KBM-7 (cell line): Measurements from ENCODE around the gene ETS2.
A peak's percentile ranks its signal among the peaks of the same experiment; 100 is the strongest.

Experiments
- DNase-seq: peaks from one replicate; pipeline ENCODE4 v3.0.0-alpha.2; 2015
- in situ Hi-C: fragments of 300-500 bp; cut with MboI; formaldehyde crosslinking; loops from 2 replicates; pipeline ENCODE4 v1.14.3; 2020; ENCODE audit warnings: low sequenced_read_pairs, low pct_unique_long_range_greater_than_20kb, mixed read lengths

ETS2 gene

DNA sequence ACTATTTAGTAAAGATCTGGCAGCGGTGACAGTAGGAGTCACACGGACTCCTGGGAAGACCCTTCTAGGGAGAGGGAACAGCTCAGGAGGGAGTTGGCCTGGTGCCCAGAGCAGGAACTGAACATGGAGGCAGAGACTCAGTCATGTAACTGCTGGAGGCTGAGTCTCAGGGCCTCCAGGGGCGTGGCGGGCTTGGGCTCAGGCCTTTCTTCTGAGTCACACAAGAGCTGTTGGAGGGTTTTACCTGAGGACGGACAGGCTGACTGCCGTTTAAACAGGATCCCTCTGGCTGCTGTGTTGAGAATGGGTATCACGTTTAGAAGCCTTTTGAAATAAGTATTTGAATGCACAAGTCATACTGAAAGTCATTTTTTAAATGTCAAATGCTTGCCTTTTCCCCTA is 7.2 kb upstream of the ETS2 start:
- DNase-seq, result no peak
- in situ Hi-C loops, result no loop called here

DNA sequence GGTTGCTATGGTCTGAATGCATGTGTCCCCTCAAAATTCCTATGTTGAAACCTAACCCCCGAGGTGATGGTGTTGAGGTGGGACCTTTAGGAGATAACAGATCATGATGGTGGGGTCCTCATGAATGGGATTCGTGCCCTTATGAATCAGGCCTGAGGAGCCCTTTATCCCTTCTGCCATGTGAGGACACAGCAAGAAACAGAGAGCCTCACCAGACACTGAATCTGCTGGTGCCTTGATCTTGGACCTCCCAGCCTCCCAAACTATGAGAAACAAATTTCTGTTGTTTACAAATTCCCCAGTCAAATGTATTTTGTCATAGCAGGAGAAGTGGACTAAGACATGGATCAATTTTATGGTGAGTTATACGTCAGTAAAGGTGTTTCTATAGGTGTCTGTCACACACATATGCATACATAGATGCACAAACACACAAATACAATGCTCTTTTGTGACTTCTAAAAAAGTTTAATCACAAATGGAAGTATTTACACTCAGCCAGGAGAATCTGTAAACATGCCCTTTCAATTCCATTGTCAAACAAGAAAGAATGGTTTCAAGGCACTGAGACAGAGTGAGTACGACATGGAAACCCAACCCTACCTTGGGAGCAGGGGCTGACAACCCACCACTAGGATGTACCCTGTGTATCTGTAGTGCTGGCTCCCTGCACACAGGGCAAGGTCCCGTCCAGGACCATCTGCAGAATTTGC is 5.5 kb upstream of the ETS2 start:
- in situ Hi-C loops, result no loop called here
- DNase-seq, result no peak

DNA sequence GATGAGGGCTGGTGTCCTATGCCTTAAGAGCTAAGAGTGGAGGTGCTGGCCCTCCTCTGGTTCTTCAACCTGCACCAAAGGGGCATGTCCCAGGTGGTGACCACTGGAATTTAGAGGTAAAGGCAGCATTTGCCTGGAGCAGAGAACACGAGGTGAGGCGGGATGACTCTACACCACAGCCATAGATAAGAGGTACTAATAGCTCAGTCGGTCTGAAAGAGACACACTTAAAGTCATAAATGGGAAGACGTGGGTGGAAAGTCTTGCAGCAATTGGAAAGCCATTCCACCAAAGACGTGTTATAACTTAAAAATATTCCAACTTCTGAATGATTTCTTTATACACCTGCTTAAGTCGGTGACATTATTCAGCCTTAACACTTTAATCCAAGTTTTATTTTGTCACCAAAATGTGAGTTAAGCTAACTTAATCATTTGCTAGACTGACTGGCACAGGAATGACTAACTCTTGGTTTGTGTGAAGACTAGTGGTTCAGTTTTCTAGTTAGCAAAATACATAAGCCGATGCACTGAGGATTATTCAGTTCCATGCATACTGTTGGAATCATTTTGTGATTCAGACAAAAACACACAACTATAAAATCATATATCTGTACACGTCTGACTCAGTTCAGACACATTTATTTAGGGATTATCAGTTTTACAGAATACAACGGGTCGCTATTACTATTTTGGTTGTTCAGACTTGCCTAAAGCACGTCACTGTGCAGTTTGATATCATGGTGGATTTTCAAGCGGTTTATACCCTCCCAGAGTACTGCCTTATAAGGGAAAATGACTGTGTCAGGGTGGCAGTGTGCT is 4.6 kb upstream of the ETS2 start:
- no peak for DNase-seq
- in situ Hi-C loops, result no loop called here

DNA sequence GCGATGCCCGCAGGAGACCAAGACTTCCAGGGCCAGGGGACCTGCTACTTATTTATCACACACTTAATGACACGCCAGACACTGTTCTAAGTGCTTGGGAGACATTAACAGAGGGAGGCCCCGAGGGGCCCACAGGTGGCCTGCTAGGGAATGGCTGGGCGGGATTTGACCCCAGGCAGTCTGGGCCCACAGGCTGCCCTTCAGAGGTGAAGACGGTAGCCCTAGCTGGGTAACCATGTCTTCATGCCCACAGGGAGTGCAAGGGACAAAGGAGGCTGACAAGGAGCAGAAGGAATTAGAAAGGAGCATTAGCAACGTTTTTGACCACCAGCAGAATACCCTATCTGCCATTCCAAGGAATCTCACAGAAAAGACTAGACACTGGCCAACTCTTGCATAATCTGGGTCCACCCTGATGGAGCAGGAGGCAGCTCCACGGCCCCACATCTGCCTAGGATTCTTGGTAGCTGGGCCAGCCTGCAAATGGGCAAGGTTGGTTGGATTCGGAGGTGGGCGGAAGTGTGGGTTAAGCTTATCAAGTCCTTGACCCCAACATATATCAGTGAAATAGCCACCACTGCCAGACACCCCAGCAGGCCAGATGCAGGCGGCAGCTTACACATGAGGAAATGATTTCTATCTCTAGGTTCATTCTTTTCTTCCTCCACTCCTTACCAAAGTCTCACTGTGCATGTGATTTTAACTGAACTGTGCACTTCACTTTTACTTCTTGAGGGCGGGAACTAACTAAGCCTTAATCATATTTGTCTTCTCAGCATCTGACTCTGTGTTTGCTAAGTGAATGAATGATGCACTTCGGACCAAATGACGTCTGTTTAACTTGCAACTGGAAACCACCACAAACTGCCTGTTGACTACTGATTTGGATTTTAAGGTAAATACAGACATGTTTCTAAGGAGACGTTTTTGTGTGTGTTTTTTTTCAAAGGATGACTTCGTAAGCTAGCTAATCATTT is 3.4 kb upstream of the ETS2 start:
- DNase-seq, result no peak
- in situ Hi-C loops, result no loop called here

DNA sequence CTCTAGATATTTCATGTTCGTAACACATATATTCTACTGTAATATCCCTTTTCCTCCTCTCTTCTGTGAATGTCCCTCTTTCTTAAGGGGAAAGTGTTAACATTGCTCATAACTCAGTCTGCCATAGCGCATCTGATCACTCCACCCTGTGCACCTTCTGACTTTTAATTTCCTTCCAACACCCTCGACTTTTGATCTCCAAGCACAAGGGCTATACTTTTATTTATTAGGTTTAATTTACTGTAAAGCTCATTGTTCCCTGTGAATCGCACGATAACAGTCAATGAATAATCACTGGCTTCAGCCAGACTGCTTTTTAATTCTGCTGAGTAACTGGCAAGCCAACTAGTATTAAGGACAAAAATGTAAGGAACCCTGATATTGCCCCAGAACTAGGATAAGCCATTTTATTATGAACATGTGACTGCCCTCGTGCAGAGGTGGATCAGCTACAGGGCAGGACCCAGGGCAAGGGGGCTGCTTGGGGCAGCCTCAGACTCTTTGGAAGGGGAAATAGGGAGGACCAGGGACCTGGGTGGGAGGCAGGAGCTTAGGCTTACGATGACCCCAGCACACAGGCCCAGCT is 2.6 kb upstream of the ETS2 start:
- DNase-seq, result no peak
- in situ Hi-C loops, result no loop called here

- in situ Hi-C loops, result no loop called here
- DNase-seq, result no peak
Observed at GRCh38 chr21:38804030-38804788, 1.5 kb upstream of the ETS2 start.

DNA sequence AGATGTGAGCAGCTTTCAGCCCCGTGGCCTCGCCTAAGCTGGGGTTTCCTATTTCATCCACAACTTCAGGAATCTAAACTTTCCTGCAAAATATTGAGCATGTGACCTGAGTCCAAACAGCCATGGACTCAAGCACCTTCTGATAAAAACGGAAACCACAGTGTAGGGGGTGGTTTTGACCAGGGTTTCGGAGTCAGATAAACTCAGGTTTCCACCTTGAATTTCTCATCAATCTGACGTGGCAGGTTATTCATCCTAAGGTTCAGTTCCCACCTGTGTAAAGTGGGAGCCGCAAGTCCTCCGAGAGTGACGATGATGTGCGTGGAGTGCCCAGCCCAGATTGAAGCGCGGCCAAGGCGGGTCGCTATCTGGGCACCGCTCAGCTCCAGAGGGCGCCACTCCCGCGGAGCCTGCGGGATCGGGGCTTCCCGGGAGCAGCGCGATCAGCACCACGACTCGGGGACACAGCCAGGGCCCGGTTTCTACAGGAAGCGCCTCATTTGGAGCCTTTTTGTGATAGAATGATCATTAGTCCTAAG is 871 bp upstream of the ETS2 start:
- in situ Hi-C loops, result no loop called here
- no peak for DNase-seq

GRCh38 chr21:38806153-38806941 is 618 bp downstream of the ETS2 start:
- in situ Hi-C loops, result no loop called here
- no peak for DNase-seq

DNA sequence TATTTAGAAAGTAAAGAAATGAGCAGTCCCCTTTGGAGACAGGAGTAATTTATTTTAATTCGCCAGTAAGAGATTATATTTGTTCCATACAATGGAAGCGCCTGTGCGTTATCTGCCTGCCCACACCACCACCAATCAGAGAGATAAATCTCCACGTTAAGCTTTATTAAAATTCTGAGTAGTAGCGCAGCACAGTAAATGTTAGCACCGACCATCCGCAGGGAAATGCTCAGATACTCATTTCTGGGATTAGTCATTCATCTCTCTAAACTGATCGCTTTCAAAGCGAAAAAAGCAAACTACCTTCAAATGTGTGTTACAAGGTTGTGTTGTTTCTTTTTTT is 1.2 kb downstream of the ETS2 start:
- in situ Hi-C loops, result no loop called here
- DNase-seq, result no peak

DNA sequence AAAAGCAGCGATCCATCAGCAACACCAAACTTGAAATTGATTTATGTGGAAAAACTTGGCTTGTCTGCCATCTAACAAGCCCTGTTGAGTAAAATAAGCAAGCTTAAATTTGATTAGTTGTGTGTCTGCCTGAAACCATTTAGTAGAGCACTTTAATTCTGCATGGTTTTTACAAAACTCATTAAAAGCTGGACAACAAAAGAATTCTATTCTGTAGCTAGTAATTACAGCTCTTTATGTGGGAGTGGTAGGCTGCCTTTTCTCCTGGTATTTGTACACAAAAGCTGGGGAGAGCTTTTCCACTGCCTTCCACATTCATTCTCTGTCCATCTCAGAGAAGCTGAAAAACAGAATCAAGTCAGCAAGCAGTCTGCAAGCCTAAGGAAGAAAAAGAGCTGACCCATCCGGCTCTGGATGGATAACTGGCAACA is 1.7 kb downstream of the ETS2 start:
- no peak for DNase-seq
- in situ Hi-C loops, result no loop called here

DNA sequence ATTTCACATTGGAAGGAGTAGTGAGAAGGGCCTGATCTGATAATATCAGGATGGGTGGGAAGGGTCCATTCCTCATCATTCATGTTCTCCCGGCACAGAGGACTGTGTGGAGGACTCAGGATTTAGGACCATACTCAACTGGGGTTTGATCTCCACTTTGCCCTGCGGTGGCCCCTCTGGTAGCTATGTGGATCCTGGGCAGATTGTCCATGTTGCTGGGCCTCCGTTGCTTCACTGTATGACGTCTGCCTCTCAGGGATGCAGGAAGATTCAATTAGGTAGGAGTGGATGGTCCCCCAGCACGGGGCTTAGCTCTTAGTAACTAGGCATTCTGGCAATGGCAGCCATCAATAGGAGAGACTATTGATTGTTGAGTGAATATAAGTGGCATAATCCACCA is 2.3 kb downstream of the ETS2 start:
- DNase-seq, result no peak
- in situ Hi-C loops, result no loop called here

- in situ Hi-C loops, result no loop called here
- DNase-seq, result peak; percentile 57
Observed at GRCh38 chr21:38809198-38809878, 3.6 kb downstream of the ETS2 start.

- DNase-seq, result no peak
- in situ Hi-C loops, result no loop called here
Observed at GRCh38 chr21:38810034-38810825, 4.5 kb downstream of the ETS2 start.

DNA sequence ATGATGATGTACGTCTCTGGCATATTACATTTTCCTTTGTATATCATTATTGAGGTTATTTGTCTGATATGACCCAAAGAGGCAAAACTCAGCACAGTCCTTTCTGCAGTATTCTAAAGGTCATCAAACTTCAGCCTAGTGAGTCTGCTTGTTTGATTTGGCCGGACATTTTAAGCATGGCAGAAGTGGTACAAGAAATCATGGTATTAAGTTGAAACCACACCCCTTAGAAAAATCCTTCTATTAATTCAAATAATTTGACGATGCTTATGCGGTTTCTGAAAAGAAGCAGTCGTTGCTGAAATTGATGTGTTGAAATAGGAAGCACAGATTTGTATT is 5.1 kb downstream of the ETS2 start:
- DNase-seq, result no peak
- in situ Hi-C loops, result no loop called here

- DNase-seq, result no peak
- in situ Hi-C loops, result no loop called here
Observed at GRCh38 chr21:38811257-38811656, 5.5 kb downstream of the ETS2 start.

GRCh38 chr21:38813143-38813542 is 7.4 kb downstream of the ETS2 start:
- no peak for DNase-seq
- in situ Hi-C loops, result no loop called here

DNA sequence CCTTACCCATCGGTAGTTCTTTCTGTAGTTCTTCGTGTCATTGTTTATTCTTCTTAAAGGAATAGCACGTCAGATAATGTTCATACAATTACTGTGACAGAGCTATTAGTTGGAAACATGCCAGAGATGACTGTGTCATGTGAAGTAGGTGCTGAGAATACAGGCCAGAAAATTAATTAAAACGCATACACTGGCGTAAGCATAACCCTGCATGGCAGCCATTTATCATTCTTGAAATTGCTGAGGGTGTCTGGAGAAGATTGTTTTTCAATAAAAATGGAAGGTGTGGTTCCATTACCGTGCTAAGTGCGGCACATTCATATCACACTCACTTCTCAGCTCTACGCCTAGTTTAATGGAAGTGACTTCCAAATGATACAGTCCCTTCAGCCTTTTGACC is 7.8 kb downstream of the ETS2 start:
- in situ Hi-C loops, result no loop called here
- DNase-seq, result no peak
